T-helper 2 cell treated with Interferon-gamma antibody and Interleukin-4, amounts not matched to agents 5 μg/mL and 100 μg/mL, for 36 hours (primary cell): ENCODE data around the gene WBP11.
A peak's percentile ranks its signal among the peaks of the same experiment; 100 is the strongest.

Experiments used
- DNase-seq: peaks from one replicate; pipeline ENCODE4 v3.0.0; 2021; ENCODE audit warnings: low spot score
- H3K27ac Mint-ChIP-seq: one replicate; pipeline ENCODE4 v1.8.0; 2021; ENCODE audit warnings: mild to moderate bottlenecking, mixed read lengths
- H3K27me3 Mint-ChIP-seq: one replicate; pipeline ENCODE4 v1.8.0; 2021; ENCODE audit warnings: low read depth, mixed read lengths
- H3K36me3 Mint-ChIP-seq: one replicate; pipeline ENCODE4 v1.8.0; 2021; ENCODE audit warnings: low read depth, mixed read lengths
- H3K4me1 Mint-ChIP-seq: one replicate; pipeline ENCODE4 v1.8.0; 2021; ENCODE audit warnings: low read depth, mixed read lengths
- H3K4me3 Mint-ChIP-seq: one replicate; pipeline ENCODE4 v1.8.0; 2022; ENCODE audit warnings: mild to moderate bottlenecking, moderate library complexity, mixed read lengths
- H3K9me3 Mint-ChIP-seq: one replicate; pipeline ENCODE4 v1.8.0; 2021; ENCODE audit warnings: mixed read lengths

WBP11 gene

DNA sequence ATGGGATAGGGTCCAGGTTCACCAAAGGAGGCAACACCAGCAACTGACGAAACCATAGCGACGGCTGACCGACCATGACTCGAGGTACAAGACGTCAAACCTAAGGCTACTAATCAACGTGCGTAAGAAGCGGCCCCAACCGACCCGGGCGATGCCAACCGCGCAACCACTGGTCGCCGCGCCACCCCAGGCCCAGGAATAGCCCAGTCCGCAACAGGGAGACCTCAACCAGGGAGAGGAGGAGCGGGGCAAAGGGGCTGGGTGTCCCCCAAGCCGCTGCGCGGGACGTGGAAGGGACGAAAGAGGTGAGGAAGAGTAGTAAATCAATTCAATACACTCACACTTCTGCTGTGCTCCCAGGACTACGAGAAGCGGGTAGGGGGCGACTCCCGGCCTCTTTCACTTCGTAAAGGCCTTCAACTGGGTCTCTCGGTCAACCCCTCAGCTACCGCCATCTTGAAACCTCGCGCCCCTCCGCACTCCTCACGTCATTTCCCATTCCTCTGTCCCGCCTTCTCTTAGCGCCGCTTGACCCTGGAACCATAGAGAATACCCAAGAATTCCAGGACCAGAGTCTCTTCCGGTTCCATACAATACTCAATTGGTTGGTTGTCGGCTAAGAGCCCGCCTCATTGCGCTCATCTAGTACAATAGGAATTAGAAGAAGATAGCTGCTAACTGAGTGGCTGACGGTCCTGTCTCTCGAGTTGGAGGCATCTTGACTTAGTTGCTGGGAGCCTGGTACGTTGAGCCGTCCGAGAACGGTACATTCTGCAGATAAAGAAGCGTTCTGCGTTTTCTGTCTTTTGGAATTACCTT, at the start of gene WBP11, which contains the start of gene C12orf60:
WBP11 (minus strand) TSS at position 468 of the 819 bp plus-strand sequence. CDS start 2,095 bp downstream, outside the sequence.
C12orf60 (plus strand) TSS at position 660 of the 819 bp plus-strand sequence. CDS start 19,266 bp downstream, outside the sequence.
- no peaks in the 10 kb centered on the region for H3K9me3 Mint-ChIP-seq
- no peaks in the 10 kb centered on the region for H3K27me3 Mint-ChIP-seq
- peak; percentile 89 for DNase-seq
- H3K27ac Mint-ChIP-seq = no peak within 1 kb of the TSS
- H3K4me1 Mint-ChIP-seq = peaks cover 35% of the 10 kb centered on the region
- H3K36me3 Mint-ChIP-seq = peaks cover 15% of the 10 kb centered on the region
- H3K4me3 Mint-ChIP-seq = no peak within 1 kb of the TSS

DNA sequence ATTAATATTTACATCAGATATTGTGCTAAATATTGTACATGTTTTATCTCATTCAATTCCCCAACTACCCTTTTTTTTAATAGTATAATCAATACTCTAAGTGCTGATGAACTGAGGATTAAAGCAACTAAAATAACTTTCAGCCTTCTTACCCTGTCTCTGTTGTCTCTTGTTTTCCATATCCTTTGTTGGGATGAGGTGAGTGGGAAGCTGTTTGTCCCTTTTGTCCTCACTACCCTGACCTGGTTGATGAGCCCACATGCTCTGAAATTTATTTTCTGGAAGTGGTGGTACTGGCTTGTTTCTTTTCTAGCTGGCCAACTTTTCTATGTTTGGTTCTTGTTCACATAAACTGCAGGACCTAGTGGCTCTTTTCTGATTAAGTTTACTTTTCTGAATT, 49.6 kb upstream of the WBP11 start:
- Mint-ChIP-seq H3K4me1 (no peaks in the 10 kb centered on the region), H3K27me3 (peaks cover 3% of the 10 kb centered on the region), H3K9me3 (peaks cover 5% of the 10 kb centered on the region), H3K36me3 (no peaks in the 10 kb centered on the region), H3K27ac (no peak overlapping the region), H3K4me3 (no peak overlapping the region)
- DNase-seq = no peak

DNA sequence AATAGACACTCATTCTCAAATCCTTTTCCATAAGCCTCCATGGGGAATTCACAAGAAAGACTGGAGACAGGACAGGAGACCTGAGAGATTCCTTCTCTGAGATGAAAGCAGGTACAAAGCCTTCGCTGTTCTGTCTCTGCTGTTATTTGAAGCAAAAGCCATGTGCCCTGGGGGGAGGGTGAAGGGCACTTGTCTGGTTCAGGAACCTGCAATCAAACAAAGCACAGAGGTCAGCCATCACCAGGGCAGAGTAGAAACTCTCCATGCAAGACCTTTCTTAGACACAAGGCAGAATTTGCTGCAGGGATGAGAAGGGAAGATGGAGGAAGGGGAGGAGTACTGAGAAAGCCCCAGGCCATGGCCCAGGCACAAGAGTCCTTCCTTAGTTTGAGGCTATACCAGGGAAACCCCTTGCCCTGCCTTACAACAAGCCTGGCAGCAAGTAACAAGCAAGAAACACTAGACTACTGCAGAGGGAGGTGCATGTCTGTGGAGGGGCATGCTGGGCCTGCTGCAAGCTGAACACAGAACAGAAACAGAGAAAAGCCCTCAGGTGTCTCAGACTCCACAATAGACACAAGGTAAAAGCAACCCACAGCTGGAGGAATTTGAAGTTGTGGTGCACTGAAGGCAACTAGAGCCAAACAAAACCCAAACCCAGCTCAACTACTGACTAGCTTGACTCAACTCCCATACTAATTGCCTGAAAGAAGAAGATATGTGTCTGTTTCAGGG, 47.8 kb upstream of the WBP11 start:
- no peak for DNase-seq
- Mint-ChIP-seq H3K27ac (no peak overlapping the region), H3K36me3 (no peaks in the 10 kb centered on the region), H3K4me1 (no peaks in the 10 kb centered on the region), H3K9me3 (no peaks in the 10 kb centered on the region), H3K27me3 (peaks cover 3% of the 10 kb centered on the region), H3K4me3 (no peak overlapping the region)

DNA sequence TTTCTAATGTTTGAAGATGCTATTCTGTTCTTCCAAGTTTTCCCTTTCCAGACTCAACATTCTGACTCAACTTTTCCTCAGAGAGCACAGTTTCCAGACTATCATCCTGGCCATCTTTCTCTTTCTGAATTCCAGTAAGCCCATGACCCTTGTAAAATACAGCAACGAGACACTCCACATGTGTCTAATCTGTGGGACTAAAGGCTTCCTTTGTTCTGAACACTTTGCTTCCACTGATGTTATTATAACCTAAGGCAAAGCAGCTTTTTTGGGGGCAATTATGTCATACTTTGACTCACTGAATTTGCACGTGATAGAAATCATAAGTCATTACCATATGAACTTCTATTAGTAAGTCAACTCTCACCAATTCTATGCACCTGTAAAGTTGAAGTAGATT, 46.4 kb upstream of the WBP11 start:
- H3K36me3 Mint-ChIP-seq = no peaks in the 10 kb centered on the region
- H3K4me1 Mint-ChIP-seq = peaks cover 4% of the 10 kb centered on the region
- no peak overlapping the region for H3K4me3 Mint-ChIP-seq
- no peak overlapping the region for H3K27ac Mint-ChIP-seq
- peaks cover 3% of the 10 kb centered on the region for H3K27me3 Mint-ChIP-seq
- no peak for DNase-seq
- H3K9me3 Mint-ChIP-seq = no peaks in the 10 kb centered on the region

DNA sequence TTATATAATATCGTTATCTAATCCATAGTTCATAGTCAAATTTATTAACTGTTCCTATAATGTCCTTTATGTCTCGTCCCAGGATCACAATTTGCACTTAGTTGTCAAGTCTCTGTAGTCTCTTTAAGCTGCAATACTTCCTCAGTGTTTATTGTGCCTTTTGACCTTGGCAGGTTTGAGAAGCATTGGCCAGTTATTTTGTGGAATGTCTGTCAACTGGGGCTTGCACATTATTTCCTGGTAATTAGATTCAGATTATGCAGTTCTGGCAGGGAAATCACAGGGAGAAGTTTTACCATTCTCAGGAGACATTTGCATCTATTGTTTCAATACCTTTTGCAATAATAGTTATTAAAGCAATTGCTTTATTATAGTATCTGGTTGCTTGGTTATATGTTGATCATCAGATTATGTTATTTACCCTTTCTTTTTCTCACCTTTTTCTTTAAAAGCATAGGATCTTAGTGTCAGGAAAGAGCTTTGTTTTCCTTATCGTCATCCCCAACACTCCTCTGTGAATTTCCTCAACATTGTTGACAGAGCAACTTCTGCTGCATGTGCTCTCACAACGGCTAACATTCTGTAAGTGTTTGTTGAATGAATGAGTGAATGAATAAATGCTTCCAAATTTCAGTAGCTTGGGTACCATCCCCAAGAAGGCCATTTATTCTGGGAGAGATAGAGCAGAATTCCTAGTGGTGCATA, 43.8 kb upstream of the WBP11 start:
- no peak overlapping the region for H3K4me3 Mint-ChIP-seq
- no peak for DNase-seq
- peaks cover 3% of the 10 kb centered on the region for H3K27me3 Mint-ChIP-seq
- H3K36me3 Mint-ChIP-seq = no peaks in the 10 kb centered on the region
- H3K27ac Mint-ChIP-seq = no peak overlapping the region
- H3K4me1 Mint-ChIP-seq = peaks cover 4% of the 10 kb centered on the region
- no peaks in the 10 kb centered on the region for H3K9me3 Mint-ChIP-seq

DNA sequence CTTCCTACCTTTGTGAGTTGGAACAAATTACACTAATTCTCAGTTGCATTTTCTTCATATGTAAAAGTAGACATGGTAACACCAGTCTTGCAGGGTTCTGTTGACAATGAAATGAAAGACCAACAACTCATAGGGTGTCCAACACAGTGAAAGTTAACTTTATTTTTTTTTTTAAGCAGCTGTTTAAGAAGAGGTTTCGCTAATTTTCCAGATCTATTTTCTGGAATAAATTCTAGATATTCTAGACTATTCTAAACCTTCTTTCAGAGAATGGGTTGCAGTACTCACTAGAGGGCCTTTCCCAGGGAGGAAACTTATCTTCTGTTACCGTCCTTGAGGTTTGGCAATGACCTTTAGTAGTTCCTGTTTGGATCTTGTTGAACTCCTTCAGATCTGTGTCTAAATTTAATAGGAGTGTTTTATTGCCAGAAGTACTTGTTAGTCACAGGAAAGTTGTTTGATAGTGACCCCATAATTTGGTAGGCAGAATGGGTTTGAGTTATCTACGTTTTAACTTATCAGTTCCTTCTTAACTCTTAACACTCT, 42.8 kb upstream of the WBP11 start:
- H3K4me3 Mint-ChIP-seq = no peak overlapping the region

DNA sequence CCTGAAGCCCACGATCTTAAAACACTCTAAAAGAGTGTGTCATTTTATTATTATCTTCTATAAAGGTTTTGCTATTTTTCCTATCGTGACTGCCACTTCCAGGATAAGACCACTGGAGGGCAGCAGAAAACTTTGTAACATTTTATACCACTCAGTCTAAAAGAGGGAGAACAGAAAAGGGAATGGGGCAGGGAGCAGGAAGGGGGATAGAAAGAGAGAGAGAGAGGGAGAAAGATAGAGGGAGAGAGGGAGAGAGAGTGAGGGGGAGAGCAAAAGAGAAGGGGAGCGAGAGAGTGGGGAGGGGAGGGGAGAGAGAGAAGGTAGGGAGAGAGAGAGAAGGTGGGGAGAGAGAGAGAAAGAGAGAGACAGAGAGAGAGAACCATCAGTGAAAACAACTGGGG, 42.1 kb upstream of the WBP11 start:
- H3K36me3 Mint-ChIP-seq = no peaks in the 10 kb centered on the region
- no peak overlapping the region for H3K4me3 Mint-ChIP-seq
- no peak overlapping the region for H3K27ac Mint-ChIP-seq
- H3K27me3 Mint-ChIP-seq = peaks cover 8% of the 10 kb centered on the region
- DNase-seq = no peak
- H3K4me1 Mint-ChIP-seq = peaks cover 4% of the 10 kb centered on the region
- H3K9me3 Mint-ChIP-seq = no peaks in the 10 kb centered on the region

More for the DNA sequence above, 42.8 kb upstream of the WBP11 start:
- H3K27ac Mint-ChIP-seq = no peak overlapping the region
- H3K9me3 Mint-ChIP-seq = no peaks in the 10 kb centered on the region
- H3K36me3 Mint-ChIP-seq = no peaks in the 10 kb centered on the region
- H3K27me3 Mint-ChIP-seq = peaks cover 8% of the 10 kb centered on the region
- DNase-seq = no peak
- peaks cover 4% of the 10 kb centered on the region for H3K4me1 Mint-ChIP-seq

DNA sequence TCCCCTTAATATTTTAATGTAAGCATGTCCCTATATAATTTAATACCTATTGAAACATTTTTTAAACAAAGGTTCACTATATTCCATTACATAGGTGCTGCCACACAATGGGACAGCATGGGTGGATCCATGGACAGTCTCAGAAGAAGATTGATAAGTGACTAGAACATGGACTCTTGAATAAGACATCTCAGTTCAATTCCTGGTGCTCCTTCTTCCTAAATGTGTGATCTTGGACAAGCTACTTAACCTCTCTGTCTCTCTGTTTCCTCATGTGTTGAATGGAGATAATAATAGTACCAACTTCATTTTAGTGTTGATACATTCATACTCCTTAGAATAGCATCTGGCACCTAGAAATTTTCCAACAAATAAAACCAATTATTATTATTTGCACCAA, 41.1 kb upstream of the WBP11 start:
- H3K4me1 Mint-ChIP-seq = peaks cover 4% of the 10 kb centered on the region
- H3K27me3 Mint-ChIP-seq = peaks cover 13% of the 10 kb centered on the region
- no peak for DNase-seq
- no peak overlapping the region for H3K27ac Mint-ChIP-seq
- no peaks in the 10 kb centered on the region for H3K36me3 Mint-ChIP-seq
- no peaks in the 10 kb centered on the region for H3K9me3 Mint-ChIP-seq
- no peak overlapping the region for H3K4me3 Mint-ChIP-seq

DNA sequence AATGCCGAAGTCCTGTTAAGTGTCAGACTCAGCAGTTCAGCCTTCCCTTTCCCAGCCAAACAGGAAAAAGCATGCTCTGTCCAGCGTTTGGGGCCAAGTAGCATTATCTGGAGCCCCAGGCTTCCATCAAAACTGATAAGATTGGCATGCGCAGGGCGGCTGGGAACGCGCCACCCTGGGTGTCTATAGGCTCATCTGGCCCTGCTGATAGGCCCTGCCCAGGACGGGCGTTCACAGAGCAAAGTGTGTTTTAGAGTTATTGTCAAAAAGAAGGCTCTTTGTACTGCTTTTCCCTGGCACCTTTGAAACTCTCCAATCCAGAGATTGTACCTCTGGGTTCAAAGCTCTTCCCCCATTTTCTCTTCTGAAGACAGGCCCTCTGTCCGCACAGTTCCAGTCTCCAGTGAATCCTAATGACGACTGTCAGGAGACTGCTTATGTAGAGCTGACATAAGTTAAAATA, 40.2 kb upstream of the WBP11 start, which contains the start of gene ART4:
ART4 (minus strand) TSS at position 102 of the 463 bp plus-strand sequence. CDS start 413 bp downstream, outside the sequence.
- no peak within 1 kb of the TSS for H3K4me3 Mint-ChIP-seq
- no peaks in the 10 kb centered on the region for H3K36me3 Mint-ChIP-seq
- peaks cover 4% of the 10 kb centered on the region for H3K4me1 Mint-ChIP-seq
- no peaks in the 10 kb centered on the region for H3K9me3 Mint-ChIP-seq
- H3K27ac Mint-ChIP-seq = no peak within 1 kb of the TSS
- peaks cover 17% of the 10 kb centered on the region for H3K27me3 Mint-ChIP-seq
- DNase-seq = no peak

DNA sequence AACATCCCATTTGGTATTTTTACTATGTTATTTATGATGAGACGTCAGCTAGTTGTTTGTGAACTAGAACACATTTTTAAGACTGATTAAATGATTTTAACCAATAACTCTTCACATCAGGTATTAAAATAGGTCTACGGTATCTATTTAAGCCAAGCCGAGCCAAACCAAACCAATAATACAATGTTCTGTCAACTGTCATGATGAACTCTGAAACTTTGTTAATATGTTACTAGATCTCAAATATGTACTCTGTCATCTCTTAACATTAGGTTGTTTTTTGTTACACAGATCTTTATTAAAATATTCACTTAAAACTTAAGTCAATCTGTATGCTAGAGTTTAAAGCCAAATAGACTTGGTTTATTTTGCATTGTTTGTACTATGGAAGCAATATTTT, 39.0 kb upstream of the WBP11 start:
- H3K4me3 Mint-ChIP-seq = no peak overlapping the region
- peaks cover 4% of the 10 kb centered on the region for H3K4me1 Mint-ChIP-seq
- no peaks in the 10 kb centered on the region for H3K36me3 Mint-ChIP-seq
- H3K9me3 Mint-ChIP-seq = no peaks in the 10 kb centered on the region
- H3K27me3 Mint-ChIP-seq = peaks cover 17% of the 10 kb centered on the region
- no peak for DNase-seq
- H3K27ac Mint-ChIP-seq = no peak overlapping the region

DNA sequence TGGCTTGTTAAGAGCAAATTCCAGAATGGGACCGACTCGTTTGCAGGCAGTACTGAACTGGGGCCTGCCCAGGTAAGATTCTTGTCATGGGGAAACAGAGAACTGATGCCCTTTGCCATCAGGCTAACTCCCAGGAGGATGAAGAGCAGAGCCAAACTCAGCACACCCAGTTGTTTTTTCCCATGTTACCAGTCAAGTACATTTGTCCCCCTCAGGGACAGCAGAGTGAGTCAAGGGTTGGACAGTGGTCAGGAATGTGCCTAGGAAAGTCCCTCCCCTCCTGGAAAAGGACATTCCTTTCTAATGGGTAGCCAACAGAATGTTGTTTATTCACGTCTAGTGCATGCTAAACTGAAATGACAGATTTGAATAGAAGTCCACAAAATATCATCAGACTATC, 38.5 kb upstream of the WBP11 start:
- H3K27ac Mint-ChIP-seq = no peak overlapping the region
- no peak overlapping the region for H3K4me3 Mint-ChIP-seq
- peaks cover 17% of the 10 kb centered on the region for H3K27me3 Mint-ChIP-seq
- H3K9me3 Mint-ChIP-seq = no peaks in the 10 kb centered on the region
- no peak for DNase-seq
- no peaks in the 10 kb centered on the region for H3K36me3 Mint-ChIP-seq
- peaks cover 4% of the 10 kb centered on the region for H3K4me1 Mint-ChIP-seq

DNA sequence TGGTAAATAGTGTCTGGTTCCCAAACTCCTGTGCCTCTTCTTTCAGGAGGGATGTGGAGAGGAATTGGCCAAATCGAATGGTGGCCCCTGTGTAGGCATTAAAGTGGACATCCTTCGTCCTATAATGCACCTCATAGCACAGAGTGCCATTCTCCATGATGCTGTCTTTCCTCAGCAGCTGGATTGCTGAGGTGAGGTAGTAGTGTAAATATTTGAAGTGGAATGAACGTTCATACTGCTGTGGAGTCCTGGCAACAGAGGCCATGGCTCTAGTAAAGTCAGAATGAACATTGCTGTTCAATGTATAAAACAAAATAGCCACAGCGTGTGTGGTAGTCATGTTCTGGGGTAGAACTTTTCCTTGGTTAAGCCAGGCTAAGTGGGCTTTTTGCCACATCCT, 37.3 kb upstream of the WBP11 start:
- Mint-ChIP-seq H3K27me3 (peaks cover 17% of the 10 kb centered on the region), H3K9me3 (no peaks in the 10 kb centered on the region), H3K4me1 (peaks cover 4% of the 10 kb centered on the region), H3K4me3 (no peak overlapping the region), H3K36me3 (no peaks in the 10 kb centered on the region), H3K27ac (no peak overlapping the region)
- no peak for DNase-seq

DNA sequence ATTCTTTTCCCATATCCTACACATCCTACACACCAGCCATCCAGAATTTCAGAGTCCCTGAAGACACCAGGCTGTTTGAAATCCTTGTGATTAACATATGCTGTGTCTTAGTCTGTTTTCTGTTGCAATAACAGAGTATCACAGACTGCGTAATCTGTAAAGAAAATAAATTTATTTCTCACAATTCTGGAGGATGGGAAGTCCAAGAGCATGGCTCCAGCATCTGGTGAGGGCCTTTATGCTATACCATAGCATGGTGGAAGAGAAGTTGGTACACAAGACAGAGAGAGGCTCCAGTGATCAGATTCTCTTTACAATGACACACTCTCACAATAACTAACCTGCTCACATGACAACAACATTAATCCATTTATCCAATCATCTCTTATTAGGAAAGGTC, 36.0 kb upstream of the WBP11 start:
- peaks cover 17% of the 10 kb centered on the region for H3K27me3 Mint-ChIP-seq
- H3K9me3 Mint-ChIP-seq = no peaks in the 10 kb centered on the region
- no peak overlapping the region for H3K27ac Mint-ChIP-seq
- DNase-seq = no peak
- H3K4me3 Mint-ChIP-seq = no peak overlapping the region
- no peaks in the 10 kb centered on the region for H3K36me3 Mint-ChIP-seq
- H3K4me1 Mint-ChIP-seq = no peaks in the 10 kb centered on the region
